ENCODE measurements around the gene ZBTB20. TPM values are rescaled to one million over a fixed set of nuclear protein-coding genes. Genes with fewer than 3 reads are reported as not detected.
A peak's percentile ranks its signal among the peaks of the same experiment; 100 is the strongest.

ZBTB20 gene
- total RNA-seq, 1 donor from 2014 or later: 21.4 TPM

- TF ChIP-seq CTCF (IDR thresholded peaks at IDR 0.05; ENCODE audit: insufficient read depth, low read depth, low read length) (no peak), EZH2 (IDR thresholded peaks at IDR 0.05; ENCODE audit: insufficient read depth, low read length) (no peak)
- H3K79me2 ChIP-seq (ENCODE audit: insufficient read depth, low read length): no peaks in the 10 kb centered on the region
- no peaks in the 10 kb centered on the region for H3K27me3 Mint-ChIP-seq (ENCODE audit: low read depth, unreplicated experiment)
Measured at GRCh38 chr3:114690911-114691310, 456.2 kb downstream of the ZBTB20 start.

GRCh38 chr3:114687151-114687550 lies 459.9 kb downstream of the ZBTB20 start:
- no peaks in the 10 kb centered on the region for H3K27me3 Mint-ChIP-seq (ENCODE audit: low read depth, unreplicated experiment)
- no peak overlapping the region for H3K9ac ChIP-seq (ENCODE audit: low read length)
- no peaks in the 10 kb centered on the region for H3K4me1 Mint-ChIP-seq (ENCODE audit: low read depth, unreplicated experiment)
- DNase-seq (ENCODE audit: low read depth): no peak
- H3K4me3 Mint-ChIP-seq (ENCODE audit: unreplicated experiment): no peak overlapping the region
- peaks cover 5% of the 10 kb centered on the region for H3K4me1 ChIP-seq (ENCODE audit: insufficient read depth, low read length)
- no peak overlapping the region for H3K4me2 ChIP-seq (ENCODE audit: low read length)
- no peaks in the 10 kb centered on the region for H3K36me3 ChIP-seq (ENCODE audit: insufficient read depth, low read length)
- H3K79me2 ChIP-seq (ENCODE audit: insufficient read depth, low read length): no peaks in the 10 kb centered on the region
- H3K27ac Mint-ChIP-seq (ENCODE audit: unreplicated experiment): no peak overlapping the region
- no peak overlapping the region for H3K4me3 ChIP-seq (ENCODE audit: insufficient read depth, low read depth, low read length)
- H3K36me3 Mint-ChIP-seq (ENCODE audit: low read depth, unreplicated experiment): no peaks in the 10 kb centered on the region
- H4K20me1 ChIP-seq (ENCODE audit: insufficient read depth, low read length): no peaks in the 10 kb centered on the region
- FAIRE-seq: no peak
- TF ChIP-seq CTCF (IDR thresholded peaks at IDR 0.05; ENCODE audit: insufficient read depth, low read depth, low read length) (no peak), EZH2 (IDR thresholded peaks at IDR 0.05; ENCODE audit: insufficient read depth, low read length) (no peak)
- no peaks in the 10 kb centered on the region for H3K9me3 ChIP-seq (ENCODE audit: insufficient read depth, low read depth, low read length)
- H3K27me3 ChIP-seq (ENCODE audit: insufficient read depth, low read length): no peaks in the 10 kb centered on the region
- H2AFZ ChIP-seq (ENCODE audit: low read depth, low read length): no peak overlapping the region
- no peak overlapping the region for H3K27ac ChIP-seq (ENCODE audit: low read depth, low read length)
- H3K9me3 Mint-ChIP-seq (ENCODE audit: unreplicated experiment): no peaks in the 10 kb centered on the region

More at GRCh38 chr3:114690911-114691310, 456.2 kb downstream of the ZBTB20 start:
- Mint-ChIP-seq H3K4me1 (ENCODE audit: low read depth, unreplicated experiment) (no peaks in the 10 kb centered on the region), H3K36me3 (ENCODE audit: low read depth, unreplicated experiment) (no peaks in the 10 kb centered on the region), H3K9me3 (ENCODE audit: unreplicated experiment) (no peaks in the 10 kb centered on the region), H3K4me3 (ENCODE audit: unreplicated experiment) (no peak overlapping the region), H3K27ac (ENCODE audit: unreplicated experiment) (no peak overlapping the region)
- no peak overlapping the region for H3K4me3 ChIP-seq (ENCODE audit: insufficient read depth, low read depth, low read length)
- no peaks in the 10 kb centered on the region for H3K9me3 ChIP-seq (ENCODE audit: insufficient read depth, low read depth, low read length)
- H3K27me3 ChIP-seq (ENCODE audit: insufficient read depth, low read length): no peaks in the 10 kb centered on the region
- no peak overlapping the region for H3K27ac ChIP-seq (ENCODE audit: low read depth, low read length)
- H3K9ac ChIP-seq (ENCODE audit: low read length): no peak overlapping the region
- no peak for DNase-seq (ENCODE audit: low read depth)
- no peak overlapping the region for H3K4me2 ChIP-seq (ENCODE audit: low read length)
- H4K20me1 ChIP-seq (ENCODE audit: insufficient read depth, low read length): no peaks in the 10 kb centered on the region
- no peak for FAIRE-seq
- no peak overlapping the region for H2AFZ ChIP-seq (ENCODE audit: low read depth, low read length)
- no peaks in the 10 kb centered on the region for H3K4me1 ChIP-seq (ENCODE audit: insufficient read depth, low read length)
- H3K36me3 ChIP-seq (ENCODE audit: insufficient read depth, low read length): no peaks in the 10 kb centered on the region

GRCh38 chr3:114686621-114687020 lies 460.5 kb downstream of the ZBTB20 start:
- Histone ChIP-seq H4K20me1 (ENCODE audit: insufficient read depth, low read length) (no peaks in the 10 kb centered on the region), H3K4me3 (ENCODE audit: insufficient read depth, low read depth, low read length) (no peak overlapping the region), H3K36me3 (ENCODE audit: insufficient read depth, low read length) (no peaks in the 10 kb centered on the region), H2AFZ (ENCODE audit: low read depth, low read length) (no peak overlapping the region), H3K9me3 (ENCODE audit: insufficient read depth, low read depth, low read length) (no peaks in the 10 kb centered on the region), H3K27ac (ENCODE audit: low read depth, low read length) (no peak overlapping the region), H3K79me2 (ENCODE audit: insufficient read depth, low read length) (no peaks in the 10 kb centered on the region), H3K27me3 (ENCODE audit: insufficient read depth, low read length) (no peaks in the 10 kb centered on the region), H3K4me2 (ENCODE audit: low read length) (no peak overlapping the region), H3K9ac (ENCODE audit: low read length) (no peak overlapping the region), H3K4me1 (ENCODE audit: insufficient read depth, low read length) (peaks cover 5% of the 10 kb centered on the region)
- no peak overlapping the region for H3K4me3 Mint-ChIP-seq (ENCODE audit: unreplicated experiment)
- TF ChIP-seq EZH2 (IDR thresholded peaks at IDR 0.05; ENCODE audit: insufficient read depth, low read length) (no peak), CTCF (IDR thresholded peaks at IDR 0.05; ENCODE audit: insufficient read depth, low read depth, low read length) (no peak)
- no peak overlapping the region for H3K27ac Mint-ChIP-seq (ENCODE audit: unreplicated experiment)
- H3K27me3 Mint-ChIP-seq (ENCODE audit: low read depth, unreplicated experiment): no peaks in the 10 kb centered on the region
- FAIRE-seq (peak; percentile 80), DNase-seq (ENCODE audit: low read depth) (no peak)
- H3K4me1 Mint-ChIP-seq (ENCODE audit: low read depth, unreplicated experiment): no peaks in the 10 kb centered on the region
- no peaks in the 10 kb centered on the region for H3K36me3 Mint-ChIP-seq (ENCODE audit: low read depth, unreplicated experiment)
- H3K9me3 Mint-ChIP-seq (ENCODE audit: unreplicated experiment): no peaks in the 10 kb centered on the region
